ENCODE results near the gene SRRM4. TPM values are rescaled to one million over a fixed set of nuclear protein-coding genes. Genes with fewer than 3 reads are reported as not detected.
"Not testable (repeated sequence)": the region's sequence is repeated elsewhere in the genome, so short reads cannot be mapped to it uniquely, and the experiment has no call there.

Gene SRRM4
- total RNA-seq, 1 experiment from 2014 or later: not detected

GRCh38 chr12:118984161-118984943, 3.0 kb downstream of the SRRM4 start:
- no peak for DNase-seq
- Histone ChIP-seq H3K36me3 (no peaks in the 10 kb centered on the region), H3K27ac (no peak overlapping the region), H3K4me3 (no peak overlapping the region), H3K9me3 (replicated peaks) (no peaks in the 10 kb centered on the region), H3K27me3 (no peaks in the 10 kb centered on the region), H3K4me1 (no peaks in the 10 kb centered on the region)

- no peak overlapping the region for H3K4me3 ChIP-seq
- DNase-seq: no peak
Observed at GRCh38 chr12:118986050-118986449, 4.7 kb downstream of the SRRM4 start.

GRCh38 chr12:118999107-118999506, 17.8 kb downstream of the SRRM4 start:
- H3K4me1 ChIP-seq: no peaks in the 10 kb centered on the region
- H3K27ac ChIP-seq: no peak overlapping the region
- no peaks in the 10 kb centered on the region for H3K9me3 ChIP-seq (replicated peaks)
- H3K4me3 ChIP-seq: no peak overlapping the region
- no peak for DNase-seq
- H3K36me3 ChIP-seq: no peaks in the 10 kb centered on the region
- no peaks in the 10 kb centered on the region for H3K27me3 ChIP-seq

More at GRCh38 chr12:118986050-118986449, 4.7 kb downstream of the SRRM4 start:
- Histone ChIP-seq H3K9me3 (replicated peaks) (no peaks in the 10 kb centered on the region), H3K27me3 (no peaks in the 10 kb centered on the region), H3K36me3 (no peaks in the 10 kb centered on the region), H3K4me1 (no peaks in the 10 kb centered on the region), H3K27ac (no peak overlapping the region)

GRCh38 chr12:119005085-119005484, 23.7 kb downstream of the SRRM4 start:
- no peak for DNase-seq
- Histone ChIP-seq H3K27me3 (no peaks in the 10 kb centered on the region), H3K9me3 (replicated peaks) (no peaks in the 10 kb centered on the region), H3K36me3 (no peaks in the 10 kb centered on the region), H3K4me1 (no peaks in the 10 kb centered on the region), H3K27ac (no peak overlapping the region), H3K4me3 (no peak overlapping the region)

GRCh38 chr12:119005913-119006312, 24.6 kb downstream of the SRRM4 start:
- Histone ChIP-seq H3K4me1 (no peaks in the 10 kb centered on the region), H3K9me3 (replicated peaks) (no peaks in the 10 kb centered on the region), H3K27ac (no peak overlapping the region), H3K27me3 (no peaks in the 10 kb centered on the region), H3K36me3 (no peaks in the 10 kb centered on the region), H3K4me3 (no peak overlapping the region)
- DNase-seq: no peak

GRCh38 chr12:119006746-119007145, 25.4 kb downstream of the SRRM4 start:
- Histone ChIP-seq H3K4me3 (no peak overlapping the region), H3K27ac (no peak overlapping the region), H3K4me1 (no peaks in the 10 kb centered on the region), H3K36me3 (no peaks in the 10 kb centered on the region), H3K9me3 (replicated peaks) (no peaks in the 10 kb centered on the region), H3K27me3 (no peaks in the 10 kb centered on the region)
- DNase-seq: peak; percentile 16 to 36

GRCh38 chr12:119008273-119008672, 26.9 kb downstream of the SRRM4 start:
- H3K36me3 ChIP-seq; H3K27me3 ChIP-seq; H3K4me3 ChIP-seq; DNase-seq; H3K4me1 ChIP-seq; H3K9me3 ChIP-seq (replicated peaks); H3K27ac ChIP-seq: not testable (repeated sequence)

GRCh38 chr12:119008691-119009221, 27.4 kb downstream of the SRRM4 start:
- no peaks in the 10 kb centered on the region for H3K36me3 ChIP-seq
- H3K27ac ChIP-seq: no peak overlapping the region
- H3K27me3 ChIP-seq: no peaks in the 10 kb centered on the region
- H3K9me3 ChIP-seq (replicated peaks): no peaks in the 10 kb centered on the region
- H3K4me1 ChIP-seq: no peaks in the 10 kb centered on the region
- no peak overlapping the region for H3K4me3 ChIP-seq
- DNase-seq: peak; percentile 3 to 24

GRCh38 chr12:119011231-119011630, 29.9 kb downstream of the SRRM4 start:
- no peak overlapping the region for H3K4me3 ChIP-seq
- no peaks in the 10 kb centered on the region for H3K36me3 ChIP-seq
- no peaks in the 10 kb centered on the region for H3K4me1 ChIP-seq
- no peaks in the 10 kb centered on the region for H3K27me3 ChIP-seq
- no peak for DNase-seq
- no peaks in the 10 kb centered on the region for H3K9me3 ChIP-seq (replicated peaks)
- H3K27ac ChIP-seq: no peak overlapping the region

- Histone ChIP-seq H3K4me3 (no peak overlapping the region), H3K4me1 (no peaks in the 10 kb centered on the region), H3K36me3 (no peaks in the 10 kb centered on the region), H3K9me3 (replicated peaks) (no peaks in the 10 kb centered on the region), H3K27me3 (no peaks in the 10 kb centered on the region), H3K27ac (no peak overlapping the region)
- DNase-seq: no peak
Observed at GRCh38 chr12:119012179-119012578, 30.8 kb downstream of the SRRM4 start.

- no peak overlapping the region for H3K27ac ChIP-seq
- H3K27me3 ChIP-seq: no peaks in the 10 kb centered on the region
- H3K4me3 ChIP-seq: no peak overlapping the region
- DNase-seq: no peak
- no peaks in the 10 kb centered on the region for H3K4me1 ChIP-seq
- no peaks in the 10 kb centered on the region for H3K9me3 ChIP-seq (replicated peaks)
- no peaks in the 10 kb centered on the region for H3K36me3 ChIP-seq
Observed at GRCh38 chr12:119013023-119013422, 31.7 kb downstream of the SRRM4 start.

- H3K36me3 ChIP-seq: no peaks in the 10 kb centered on the region
- no peaks in the 10 kb centered on the region for H3K4me1 ChIP-seq
- no peaks in the 10 kb centered on the region for H3K9me3 ChIP-seq (replicated peaks)
- H3K4me3 ChIP-seq: no peak overlapping the region
- H3K27me3 ChIP-seq: no peaks in the 10 kb centered on the region
- DNase-seq: no peak
- no peak overlapping the region for H3K27ac ChIP-seq
Observed at GRCh38 chr12:119014368-119014767, 33.0 kb downstream of the SRRM4 start.

- H3K9me3 ChIP-seq (replicated peaks): no peaks in the 10 kb centered on the region
- no peaks in the 10 kb centered on the region for H3K27me3 ChIP-seq
- H3K27ac ChIP-seq: no peak overlapping the region
- H3K36me3 ChIP-seq: no peaks in the 10 kb centered on the region
- no peak for DNase-seq
- H3K4me1 ChIP-seq: no peaks in the 10 kb centered on the region
- no peak overlapping the region for H3K4me3 ChIP-seq
Observed at GRCh38 chr12:119016715-119017114, 35.4 kb downstream of the SRRM4 start.

- Histone ChIP-seq H3K27me3 (no peaks in the 10 kb centered on the region), H3K27ac (no peak overlapping the region), H3K4me3 (no peak overlapping the region), H3K36me3 (no peaks in the 10 kb centered on the region), H3K9me3 (replicated peaks) (no peaks in the 10 kb centered on the region), H3K4me1 (no peaks in the 10 kb centered on the region)
- DNase-seq: no peak
Observed at GRCh38 chr12:119019166-119019565, 37.8 kb downstream of the SRRM4 start.

GRCh38 chr12:119020406-119021360, 39.3 kb downstream of the SRRM4 start:
- peak; percentile 37 to 60 for DNase-seq

More at GRCh38 chr12:119020406-119021360, 39.3 kb downstream of the SRRM4 start:
- no peaks in the 10 kb centered on the region for H3K9me3 ChIP-seq (replicated peaks)
- no peak overlapping the region for H3K4me3 ChIP-seq
- no peaks in the 10 kb centered on the region for H3K27me3 ChIP-seq
- H3K4me1 ChIP-seq: no peaks in the 10 kb centered on the region
- no peak overlapping the region for H3K27ac ChIP-seq
- H3K36me3 ChIP-seq: no peaks in the 10 kb centered on the region

All from SJCRH30 (cell line).